ENCODE measurements around the gene GP5. TPM values are rescaled to one million over a fixed set of nuclear protein-coding genes. Genes with fewer than 3 reads are reported as not detected.
A peak's percentile ranks its signal among the peaks of the same experiment; 100 is the strongest.

The GP5 gene
- total and polyA plus RNA-seq, 8 donors, result 0.05 to 0.06 TPM; not detected in 6

DNA sequence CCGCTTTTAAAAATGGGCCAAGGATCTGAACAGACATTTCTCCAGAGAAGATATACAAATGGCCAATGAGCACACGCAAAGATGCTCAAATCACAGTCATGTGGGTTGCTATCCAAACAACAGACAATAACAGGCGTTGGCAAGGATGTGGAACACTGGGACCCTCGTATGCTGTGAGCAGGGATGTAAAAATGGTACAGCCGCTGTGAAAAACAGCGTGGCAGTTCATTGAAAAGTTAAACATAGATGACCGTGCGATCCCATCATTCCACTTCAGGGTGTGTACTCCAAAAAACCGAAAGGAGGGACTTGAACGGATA lies 22.9 kb downstream of the GP5 start:
- WGBS, 2 donors, result 70 to 78% methylated on average over 10 of the region's 10 CpGs

DNA sequence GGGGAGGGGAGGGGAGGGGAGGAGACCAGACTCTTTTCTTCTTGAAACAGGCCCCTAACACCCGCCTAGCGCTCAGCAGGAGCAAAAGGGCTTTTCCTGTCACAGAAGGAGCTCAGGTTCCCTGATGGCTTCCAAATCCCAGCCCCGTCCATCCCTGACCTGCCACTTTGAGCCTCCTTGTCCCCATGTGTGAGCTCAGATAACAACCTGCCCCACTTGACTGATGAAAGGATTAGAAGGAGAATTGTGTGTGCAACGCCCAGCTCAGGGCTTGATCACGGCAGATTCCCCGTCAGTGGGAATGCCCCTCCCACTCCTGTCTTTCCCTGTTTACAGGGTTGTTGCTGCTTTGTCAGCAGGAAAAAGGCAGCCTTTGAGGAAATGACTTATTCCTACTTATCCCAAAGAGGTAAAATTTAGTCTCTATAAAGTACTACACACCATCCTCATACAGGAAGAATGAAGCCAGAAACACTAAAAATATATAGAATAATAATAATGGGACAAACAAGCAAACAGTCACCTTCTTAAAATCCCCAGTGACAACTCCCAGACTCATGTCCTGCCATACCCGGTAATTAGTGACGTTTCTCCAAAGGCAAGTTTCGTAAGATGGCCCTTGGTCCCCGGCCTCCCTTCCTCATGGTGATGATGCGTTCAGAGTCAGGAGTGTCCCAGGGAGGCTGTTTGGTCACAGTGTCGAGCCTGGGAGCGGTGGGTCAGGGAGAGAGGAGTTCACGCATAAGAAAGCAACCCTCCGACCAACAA lies 23.4 kb downstream of the GP5 start:
- ATAC-seq (no peak), DNase-seq (no peak), FAIRE-seq (no peak)
- TF ChIP-seq, protein P1, sequence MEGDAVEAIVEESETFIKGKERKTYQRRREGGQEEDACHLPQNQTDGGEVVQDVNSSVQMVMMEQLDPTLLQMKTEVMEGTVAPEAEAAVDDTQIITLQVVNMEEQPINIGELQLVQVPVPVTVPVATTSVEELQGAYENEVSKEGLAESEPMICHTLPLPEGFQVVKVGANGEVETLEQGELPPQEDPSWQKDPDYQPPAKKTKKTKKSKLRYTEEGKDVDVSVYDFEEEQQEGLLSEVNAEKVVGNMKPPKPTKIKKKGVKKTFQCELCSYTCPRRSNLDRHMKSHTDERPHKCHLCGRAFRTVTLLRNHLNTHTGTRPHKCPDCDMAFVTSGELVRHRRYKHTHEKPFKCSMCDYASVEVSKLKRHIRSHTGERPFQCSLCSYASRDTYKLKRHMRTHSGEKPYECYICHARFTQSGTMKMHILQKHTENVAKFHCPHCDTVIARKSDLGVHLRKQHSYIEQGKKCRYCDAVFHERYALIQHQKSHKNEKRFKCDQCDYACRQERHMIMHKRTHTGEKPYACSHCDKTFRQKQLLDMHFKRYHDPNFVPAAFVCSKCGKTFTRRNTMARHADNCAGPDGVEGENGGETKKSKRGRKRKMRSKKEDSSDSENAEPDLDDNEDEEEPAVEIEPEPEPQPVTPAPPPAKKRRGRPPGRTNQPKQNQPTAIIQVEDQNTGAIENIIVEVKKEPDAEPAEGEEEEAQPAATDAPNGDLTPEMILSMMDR (IDR thresholded peaks at IDR 0.05), result no peak
- H3K9me3 ChIP-seq, result no peaks in the 10 kb centered on the region
- no peaks in the 10 kb centered on the region for H3K4me1 ChIP-seq
- H3K36me3 ChIP-seq, result no peaks in the 10 kb centered on the region
- H3K27me3 ChIP-seq, result no peaks in the 10 kb centered on the region
- no peak overlapping the region for H3K27ac ChIP-seq
- WGBS, 2 donors, result 53 to 58% methylated on average over 15 of the region's 15 CpGs
- intact Hi-C loops (cut with DNase I), result no loop called here
- no peak overlapping the region for H3K4me3 ChIP-seq

More for the DNA sequence above, 22.9 kb downstream of the GP5 start:
- DNase-seq, result no peak
- no peak for ATAC-seq
- intact Hi-C loops (cut with DNase I), result no loop called here
- Histone ChIP-seq H3K27me3 (no peaks in the 10 kb centered on the region), H3K36me3 (no peaks in the 10 kb centered on the region), H3K9me3 (no peaks in the 10 kb centered on the region), H3K27ac (no peak overlapping the region), H3K4me1 (no peaks in the 10 kb centered on the region), H3K4me3 (no peak overlapping the region)
- no peak for FAIRE-seq
- TF ChIP-seq, protein P1 (IDR thresholded peaks at IDR 0.05), result no peak

DNA sequence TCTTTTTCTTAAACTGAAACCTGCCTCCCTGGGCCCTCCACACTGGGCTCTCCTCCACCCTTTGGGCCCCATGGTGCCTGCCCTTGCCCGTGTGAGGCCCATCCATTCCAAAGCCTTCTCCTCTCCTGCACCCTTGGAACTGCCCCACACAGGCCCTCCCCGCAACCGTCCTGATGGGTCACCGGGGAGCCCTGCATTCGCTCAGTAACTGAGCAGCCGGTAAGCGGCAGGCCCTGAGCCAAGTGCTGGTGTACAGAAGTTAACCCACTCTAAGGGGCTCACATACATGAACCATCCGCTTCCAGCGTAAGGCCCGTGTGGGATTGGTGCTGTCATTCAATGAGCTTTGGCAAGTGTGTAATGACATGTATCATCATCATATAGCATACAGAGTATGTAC lies 24.1 kb downstream of the GP5 start:
- no peaks in the 10 kb centered on the region for H3K27me3 ChIP-seq
- no peaks in the 10 kb centered on the region for H3K9me3 ChIP-seq
- no peak for FAIRE-seq
- TF ChIP-seq, protein P1 (IDR thresholded peaks at IDR 0.05), result no peak
- ATAC-seq, result peak in 1 of 4 donors; percentile 35
- DNase-seq, result no peak
- intact Hi-C loops (cut with DNase I), result no loop called here
- H3K4me3 ChIP-seq, result no peak overlapping the region
- 80 to 82% methylated on average over 10 of the region's 10 CpGs for WGBS, 2 donors
- no peaks in the 10 kb centered on the region for H3K4me1 ChIP-seq
- H3K27ac ChIP-seq, result no peak overlapping the region
- H3K36me3 ChIP-seq, result no peaks in the 10 kb centered on the region

DNA sequence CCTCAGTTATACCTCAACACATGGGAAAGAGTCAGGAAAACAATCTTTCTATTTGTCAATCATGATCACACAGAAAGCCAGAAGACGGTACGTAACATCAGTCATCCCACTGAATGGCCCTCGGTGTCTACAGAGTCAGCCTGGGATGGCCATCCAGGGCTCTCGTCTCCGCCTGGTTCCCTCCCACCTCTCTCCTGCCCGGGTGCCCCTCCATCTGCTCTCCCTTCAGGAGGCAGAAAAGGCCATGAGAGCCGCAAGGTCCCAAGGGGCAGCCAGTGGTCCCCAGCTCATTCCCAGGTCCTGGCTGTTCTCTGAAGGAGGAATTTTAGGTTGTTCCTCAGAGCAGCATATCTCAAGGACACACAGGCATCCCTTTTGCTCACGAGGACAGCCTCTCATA lies 25.2 kb downstream of the GP5 start:
- H3K27ac ChIP-seq, result no peak overlapping the region
- WGBS, 2 donors, result 61 to 69% methylated on average over 8 of the region's 8 CpGs
- DNase-seq, result no peak
- H3K4me3 ChIP-seq, result no peak overlapping the region
- no peaks in the 10 kb centered on the region for H3K27me3 ChIP-seq
- no peaks in the 10 kb centered on the region for H3K4me1 ChIP-seq
- ATAC-seq, result no peak
- TF ChIP-seq, protein P1 (IDR thresholded peaks at IDR 0.05), result no peak
- intact Hi-C loops (cut with DNase I), result no loop called here
- no peaks in the 10 kb centered on the region for H3K36me3 ChIP-seq
- no peaks in the 10 kb centered on the region for H3K9me3 ChIP-seq
- no peak for FAIRE-seq

DNA sequence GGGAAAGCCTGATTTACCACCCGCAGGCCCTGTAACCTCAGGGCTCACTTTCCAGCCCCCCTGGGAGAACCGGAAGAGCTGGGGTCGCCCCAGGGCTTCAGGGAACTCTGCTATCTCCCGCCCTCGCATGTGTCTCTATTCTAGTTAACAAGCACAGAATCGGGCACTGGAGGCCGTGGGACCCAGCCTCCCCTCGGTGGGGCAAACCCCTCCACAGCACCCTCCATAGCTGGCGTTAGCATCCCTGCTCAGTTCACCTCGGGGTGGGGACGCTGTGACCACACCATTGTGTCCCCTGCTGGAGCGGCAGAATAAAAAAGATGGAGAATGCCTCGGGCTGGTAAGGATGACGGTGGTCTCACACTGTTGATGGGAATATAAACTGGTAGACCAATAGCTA lies 26.0 kb downstream of the GP5 start:
- ATAC-seq, result no peak
- TF ChIP-seq, protein P1 (IDR thresholded peaks at IDR 0.05), result no peak
- Histone ChIP-seq H3K4me1 (no peaks in the 10 kb centered on the region), H3K9me3 (no peaks in the 10 kb centered on the region), H3K27me3 (no peaks in the 10 kb centered on the region), H3K27ac (no peak overlapping the region), H3K36me3 (no peaks in the 10 kb centered on the region), H3K4me3 (no peak overlapping the region)
- DNase-seq, result no peak
- no peak for FAIRE-seq
- intact Hi-C loops (cut with DNase I), result no loop called here
- 75 to 84% methylated on average over 14 of the region's 14 CpGs for WGBS, 2 donors
